Kidney (tissue), 22 donors: Measurements from ENCODE around the gene PRL. TPM values are rescaled to one million over a fixed set of nuclear protein-coding genes. Genes with fewer than 3 reads are reported as not detected.

Source experiments
- DNase-seq, 5 donors: peaks; one replicate each; pipeline ENCODE4 v3.0.0-alpha.2; 2013 to 2020
- FAIRE-seq: peaks from 2 replicates; lab custom pipeline; 2012; peaks lifted over from hg19 to GRCh38; lab: Jason Lieb, UNC
- H3K27ac ChIP-seq, 2 donors: one replicate each; pipeline ENCODE4 v1.7.0; 2013; ENCODE audit warnings: low read depth in 2 of 2, low read length in 2 of 2, inconsistent platforms in 1 of 2
- H3K27me3 ChIP-seq: one replicate; pipeline ENCODE4 v1.7.1; 2013; ENCODE audit warnings: low read length, inconsistent platforms; ENCODE audit not compliant: control insufficient read depth, insufficient read depth
- H3K36me3 ChIP-seq, 3 donors: one replicate each; pipeline versions ENCODE4 v1.7.0 to v1.7.1; 2013; ENCODE audit warnings: low read length in 3 of 3, control low read depth in 1 of 3, inconsistent platforms in 1 of 3; ENCODE audit not compliant: insufficient read depth in 3 of 3, control insufficient read depth in 2 of 3
- H3K4me1 ChIP-seq, 3 donors: one replicate each; pipeline versions ENCODE4 v1.7.0 to v1.7.1; 2013; ENCODE audit warnings: low read length in 3 of 3, inconsistent platforms in 1 of 3, low read depth in 1 of 3; ENCODE audit not compliant: control insufficient read depth in 2 of 3, insufficient read depth in 2 of 3
- H3K4me3 ChIP-seq, 3 donors: one replicate each; pipeline versions ENCODE4 v1.7.0 to v1.8.1; 2013; ENCODE audit warnings: low read length in 3 of 3, control low read depth in 1 of 3, inconsistent platforms in 1 of 3
- H3K9ac ChIP-seq, 3 donors: one replicate each; pipeline versions ENCODE4 v1.7.0 to v1.7.1; 2013; ENCODE audit warnings: low read length in 3 of 3, control low read depth in 1 of 3, inconsistent platforms in 1 of 3
- H3K9me3 ChIP-seq, 3 donors: one replicate each; pipeline versions ENCODE4 v1.7.0 to v1.7.1; 2013; ENCODE audit warnings: low read length in 3 of 3, control low read depth in 1 of 3, inconsistent platforms in 1 of 3; ENCODE audit not compliant: control insufficient read depth in 2 of 3, insufficient read depth in 1 of 3
- intact Hi-C: fragments of 100-400 bp; cut with DNase I; formaldehyde crosslinking; loops from one replicate; pipeline ENCODE4 v1.11.1; 2022
- long read RNA-seq, 10 donors: library from polyadenylated mRNA in 1 of 10; unstranded in 1 of 10; transcript quantifications; one replicate each; pipeline ENCODE4 v2.0.0 and lab custom pipeline, GENCODE V29; 2021 to 2026
- polyA plus RNA-seq: library from polyadenylated mRNA; stranded (reverse); fragments of 350-450 nt; fragmentation: Illumina TruSeq; extraction: RNeasy Lipid Tissue Mini Kit (QIAGEN cat#74804); gene quantifications from one replicate; pipeline ENCODE4 v1.2.3, GENCODE V29; 2014; ENCODE audit warnings: low read depth, low replicate concordance; ENCODE audit not compliant: insufficient read depth
- total RNA-seq: library from RNA; stranded (reverse); fragmentation: NEBNext Ultra II Directional; extraction: Animal tissue kit (Norgen Biotek cat#: 25700); gene quantifications from one replicate; pipeline ENCODE4 v1.2.1, GENCODE V29; 2021
- TF ChIP-seq, protein P1 (sequence below): IDR thresholded peaks from 3 replicates; pipeline ENCODE4 v1.5.1; 2012; ENCODE audit warnings: mild to moderate bottlenecking, moderate library complexity, borderline replicate concordance; ENCODE audit not compliant: insufficient read depth; ENCODE audit errors: extremely low read depth
- donor health status: control.
- donor health status: control.
- donor health status: control.
- donor health status: control.
- donor health status: control.
- donor health status: DM: yes; HTN: yes; CAD: no.
- donor health status: Normal renal cell carcinoma (clear cell type).

The PRL gene
- total RNA-seq (not detected), polyA plus RNA-seq (not detected)
- long read RNA-seq, donor 1 = 0 reads
- long read RNA-seq, donor 2 = 0 reads
- long read RNA-seq, donor 3 = 0 reads
- long read RNA-seq, donor 4 = 0 reads
- long read RNA-seq, donor 5 = 0 reads
- long read RNA-seq, donor 6 = 0 reads
- long read RNA-seq, donor 7 = 0 reads
- long read RNA-seq, donor 8 = 0 reads
- long read RNA-seq, donor 9 = 0 reads
- long read RNA-seq, donor 10 = 0 reads

DNA sequence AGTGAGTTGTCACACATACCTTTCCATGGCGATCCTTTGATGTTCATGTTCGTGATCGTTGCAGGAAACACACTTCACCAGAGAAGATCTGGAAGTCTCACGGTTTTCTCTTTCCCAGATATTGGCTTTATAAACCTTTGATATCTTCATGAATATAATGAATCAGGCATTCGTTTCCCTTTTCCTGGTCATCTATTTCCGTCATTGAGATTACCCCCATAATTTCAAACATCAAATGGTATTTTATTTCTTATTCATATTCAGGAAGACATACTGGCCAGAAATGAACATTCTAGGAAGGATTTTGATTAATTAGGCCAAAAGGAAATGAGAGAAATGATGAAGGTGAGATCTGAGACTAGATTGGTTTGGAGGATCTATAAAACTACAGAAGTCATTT lies at the start of gene PRL:
PRL (minus strand) TSS at position 101 of the 400 bp plus-strand sequence; CDS start at position 47, 54 bp downstream.
- intact Hi-C loops = no loop called here
- no peaks in the 10 kb centered on the region for H3K4me1 ChIP-seq

DNA sequence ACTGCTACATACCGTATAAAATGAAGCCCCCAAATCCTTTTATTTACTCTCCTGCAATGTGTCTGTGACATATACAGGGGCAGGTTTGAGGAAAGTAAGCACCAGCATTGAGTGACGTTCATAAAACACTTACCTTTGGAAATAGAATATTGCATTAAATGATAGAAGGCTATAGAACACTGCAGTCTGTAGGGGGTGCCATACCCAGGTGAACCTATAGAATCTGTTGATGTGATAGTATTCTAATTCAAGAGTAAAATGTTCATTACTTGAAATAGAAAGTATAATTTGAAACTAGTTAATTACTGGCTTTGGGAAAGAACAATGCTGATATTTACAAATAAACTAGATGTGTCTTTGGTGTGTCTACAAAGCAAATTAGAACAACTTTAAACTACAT lies 47.0 kb upstream of the PRL start:
- Histone ChIP-seq H3K27ac (no peak overlapping the region), H3K4me3 (no peak overlapping the region), H3K9me3 (no peaks in the 10 kb centered on the region), H3K27me3 (no peaks in the 10 kb centered on the region), H3K9ac (no peak overlapping the region), H3K36me3 (no peaks in the 10 kb centered on the region), H3K4me1 (no peaks in the 10 kb centered on the region)
- TF ChIP-seq, protein P1, sequence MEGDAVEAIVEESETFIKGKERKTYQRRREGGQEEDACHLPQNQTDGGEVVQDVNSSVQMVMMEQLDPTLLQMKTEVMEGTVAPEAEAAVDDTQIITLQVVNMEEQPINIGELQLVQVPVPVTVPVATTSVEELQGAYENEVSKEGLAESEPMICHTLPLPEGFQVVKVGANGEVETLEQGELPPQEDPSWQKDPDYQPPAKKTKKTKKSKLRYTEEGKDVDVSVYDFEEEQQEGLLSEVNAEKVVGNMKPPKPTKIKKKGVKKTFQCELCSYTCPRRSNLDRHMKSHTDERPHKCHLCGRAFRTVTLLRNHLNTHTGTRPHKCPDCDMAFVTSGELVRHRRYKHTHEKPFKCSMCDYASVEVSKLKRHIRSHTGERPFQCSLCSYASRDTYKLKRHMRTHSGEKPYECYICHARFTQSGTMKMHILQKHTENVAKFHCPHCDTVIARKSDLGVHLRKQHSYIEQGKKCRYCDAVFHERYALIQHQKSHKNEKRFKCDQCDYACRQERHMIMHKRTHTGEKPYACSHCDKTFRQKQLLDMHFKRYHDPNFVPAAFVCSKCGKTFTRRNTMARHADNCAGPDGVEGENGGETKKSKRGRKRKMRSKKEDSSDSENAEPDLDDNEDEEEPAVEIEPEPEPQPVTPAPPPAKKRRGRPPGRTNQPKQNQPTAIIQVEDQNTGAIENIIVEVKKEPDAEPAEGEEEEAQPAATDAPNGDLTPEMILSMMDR = no peak
- no peak for DNase-seq
- no peak for FAIRE-seq
- intact Hi-C loops = no loop called here

More for the DNA sequence above, at the start of gene PRL:
- Histone ChIP-seq H3K36me3 (no peaks in the 10 kb centered on the region), H3K9me3 (no peaks in the 10 kb centered on the region), H3K27me3 (no peaks in the 10 kb centered on the region), H3K27ac (no peak within 1 kb of the TSS), H3K4me3 (no peak within 1 kb of the TSS), H3K9ac (no peak within 1 kb of the TSS)
- DNase-seq (no peak), FAIRE-seq (no peak)
- TF ChIP-seq, protein P1 = no peak

DNA sequence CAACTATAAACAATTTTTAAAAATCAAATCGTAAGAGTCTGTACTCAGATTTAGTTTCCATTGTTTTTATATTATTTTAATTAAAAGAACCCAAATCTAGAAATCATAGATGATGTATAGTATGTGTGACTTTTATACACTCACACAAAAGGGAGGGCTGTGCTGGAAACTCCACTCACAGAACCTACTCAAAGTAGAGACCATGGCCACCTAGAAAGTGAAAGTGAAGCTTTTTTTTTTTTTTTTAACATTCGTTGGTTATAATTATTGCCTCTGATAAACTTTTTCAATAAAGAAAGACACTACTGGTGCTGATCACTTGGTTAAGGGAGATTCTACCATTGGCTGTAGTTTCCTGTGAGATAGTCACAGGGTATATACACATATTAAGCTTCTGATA lies 37.9 kb upstream of the PRL start:
- FAIRE-seq (no peak), DNase-seq (no peak)
- H3K9me3 ChIP-seq = no peaks in the 10 kb centered on the region
- no peak overlapping the region for H3K9ac ChIP-seq
- intact Hi-C loops = no loop called here
- H3K4me1 ChIP-seq = no peaks in the 10 kb centered on the region
- TF ChIP-seq, protein P1 = no peak
- no peak overlapping the region for H3K4me3 ChIP-seq
- no peaks in the 10 kb centered on the region for H3K36me3 ChIP-seq
- no peak overlapping the region for H3K27ac ChIP-seq
- no peaks in the 10 kb centered on the region for H3K27me3 ChIP-seq
